Stimulated activated naive CD4-positive, alpha-beta T cell (primary cell): Measurements from ENCODE around the gene BARHL2.

Experiments used
- DNase-seq, 6 experiments: peaks; one replicate each; lab custom pipeline; 2025; lab: John Stamatoyannopoulos, UW

Gene BARHL2

GRCh38 chr1:90716552-90717355 lies at the start of gene BARHL2:
BARHL2 (minus strand) TSS chr1:90717302; CDS start chr1:90717195, 107 bp downstream.
- DNase-seq, result peak in 1 of 6 experiments; percentile 12

GRCh38 chr1:90763930-90764329 lies 46.8 kb upstream of the BARHL2 start:
- DNase-seq, result no peak

- no peak for DNase-seq
Observed at GRCh38 chr1:90763506-90763905, 46.4 kb upstream of the BARHL2 start.

GRCh38 chr1:90761781-90762589 lies 44.9 kb upstream of the BARHL2 start:
- no peak for DNase-seq

GRCh38 chr1:90761156-90761555 lies 44.1 kb upstream of the BARHL2 start:
- DNase-seq, result no peak

GRCh38 chr1:90753556-90753955 lies 36.5 kb upstream of the BARHL2 start:
- DNase-seq, result no peak

GRCh38 chr1:90748668-90749067 lies 31.6 kb upstream of the BARHL2 start:
- no peak for DNase-seq

GRCh38 chr1:90746857-90747256 lies 29.8 kb upstream of the BARHL2 start:
- DNase-seq, result no peak

GRCh38 chr1:90745972-90746371 lies 28.9 kb upstream of the BARHL2 start:
- DNase-seq, result no peak

- no peak for DNase-seq
Observed at GRCh38 chr1:90732136-90732535, 15.0 kb upstream of the BARHL2 start.

GRCh38 chr1:90731382-90732050 lies 14.4 kb upstream of the BARHL2 start:
- DNase-seq, result no peak

GRCh38 chr1:90730243-90731022 lies 13.3 kb upstream of the BARHL2 start:
- DNase-seq, result peak in 1 of 6 experiments; percentile 23

GRCh38 chr1:90729504-90730242 lies 12.6 kb upstream of the BARHL2 start:
- peak in 1 of 6 experiments; percentile 12 for DNase-seq

GRCh38 chr1:90728502-90729287 lies 11.6 kb upstream of the BARHL2 start:
- DNase-seq, result peak in 1 of 6 experiments; percentile 13

- peak in 1 of 6 experiments; percentile 10 for DNase-seq
Observed at GRCh38 chr1:90727917-90728501, 10.9 kb upstream of the BARHL2 start.

GRCh38 chr1:90726986-90727480 lies 9.9 kb upstream of the BARHL2 start:
- DNase-seq, result peak in 1 of 6 experiments; percentile 13

GRCh38 chr1:90726425-90726985 lies 9.4 kb upstream of the BARHL2 start:
- peak in 1 of 6 experiments; percentile 30 for DNase-seq

- DNase-seq, result peak in 2 of 6 experiments; percentile 35 to 37
Observed at GRCh38 chr1:90725657-90726424, 8.7 kb upstream of the BARHL2 start.
